GM21529 (cell line): ENCODE results near the gene WNT1.
A peak's percentile ranks its signal among the peaks of the same experiment; 100 is the strongest.

Source experiments
- ATAC-seq: cut with Tn5 transposase; IDR thresholded peaks from one replicate; pipeline ENCODE4 v1.9.1; 2021; ENCODE audit not compliant: unreplicated experiment

The WNT1 gene

GRCh38 chr12:48978291-48978740 is at the start of gene WNT1:
Gene WNT1, plus strand, starts transcription at chr12:48978322. Its CDS starts 329 bp downstream, at chr12:48978651.
- peak; percentile 19 for ATAC-seq

- ATAC-seq, result no peak
These were observed 48.6 kb upstream of the WNT1 start for GRCh38 chr12:48929551-48929950.

- ATAC-seq, result no peak
These were observed 47.6 kb upstream of the WNT1 start for GRCh38 chr12:48930475-48930874.

- no peak for ATAC-seq
These were observed 45.2 kb upstream of the WNT1 start for GRCh38 chr12:48932878-48933277.

GRCh38 chr12:48933664-48934311 is 44.3 kb upstream of the WNT1 start:
- no peak for ATAC-seq

DNA sequence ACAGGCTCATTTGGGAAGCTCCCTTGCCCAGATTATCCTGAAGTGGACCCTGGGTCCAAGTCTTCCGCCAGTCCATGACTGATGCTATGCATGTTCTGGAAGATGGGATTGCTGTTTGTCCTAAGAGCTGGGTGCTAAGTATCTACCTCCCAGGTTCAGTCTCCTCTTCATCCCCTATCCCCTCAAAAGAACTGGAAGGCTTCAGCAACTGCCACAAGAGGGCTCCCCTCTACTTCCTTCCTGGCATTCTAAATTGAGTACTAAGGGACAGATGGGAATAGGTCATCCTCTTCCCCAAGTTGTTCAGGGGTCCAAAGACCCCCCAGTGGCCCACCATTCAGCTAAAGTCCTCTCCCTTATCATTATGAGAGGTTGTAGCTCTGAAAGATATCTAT is 43.8 kb upstream of the WNT1 start:
- ATAC-seq, result no peak

DNA sequence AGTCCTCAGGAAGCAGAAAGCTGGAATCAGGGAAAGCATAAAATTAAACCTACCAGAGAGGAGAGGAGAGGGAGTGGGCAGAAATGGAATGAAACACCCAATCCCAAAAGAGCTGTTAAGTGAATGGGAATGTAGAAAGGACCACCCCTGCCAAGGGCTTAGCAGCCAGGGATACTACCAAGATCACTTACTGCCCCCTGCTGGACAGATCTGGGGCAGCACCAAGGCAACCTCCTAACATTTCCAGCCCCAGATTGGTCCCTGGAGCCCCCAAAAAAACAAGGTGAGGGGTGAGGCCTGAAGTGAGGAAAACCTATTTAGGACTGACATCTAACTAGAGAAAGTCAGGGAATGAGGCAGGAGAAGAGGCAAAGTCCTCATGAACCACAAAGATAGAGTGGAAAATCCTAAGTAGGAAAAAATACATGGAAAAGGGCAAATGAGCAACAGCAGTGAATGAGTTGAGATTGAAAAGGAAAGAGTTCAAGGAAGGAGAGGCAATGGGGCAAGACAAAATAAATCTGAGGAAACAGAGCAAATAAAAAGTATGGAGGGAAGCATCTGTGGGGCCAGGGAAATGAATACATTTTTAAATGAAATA is 41.6 kb upstream of the WNT1 start:
- no peak for ATAC-seq

DNA sequence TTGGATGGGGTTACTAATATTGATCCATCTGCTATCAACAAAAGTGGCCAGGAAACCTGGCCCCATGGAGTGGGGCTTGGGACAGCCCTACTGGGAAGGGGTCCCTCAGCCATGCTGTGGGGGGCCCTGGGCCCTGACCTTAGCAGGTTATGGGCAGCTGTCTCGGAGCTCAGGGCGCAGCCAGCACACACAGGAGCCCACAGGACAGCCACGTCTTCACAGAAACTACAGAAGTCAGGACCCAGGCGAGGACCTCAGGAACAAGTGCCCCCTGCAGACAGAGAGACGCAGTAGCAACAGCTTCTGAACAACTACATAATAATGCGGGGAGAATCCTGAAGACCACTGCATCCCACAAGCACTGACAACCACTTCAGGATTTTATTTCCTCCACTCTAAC is 41.0 kb upstream of the WNT1 start:
- ATAC-seq, result no peak

- no peak for ATAC-seq
These were observed 39.3 kb upstream of the WNT1 start for GRCh38 chr12:48938805-48939204.

DNA sequence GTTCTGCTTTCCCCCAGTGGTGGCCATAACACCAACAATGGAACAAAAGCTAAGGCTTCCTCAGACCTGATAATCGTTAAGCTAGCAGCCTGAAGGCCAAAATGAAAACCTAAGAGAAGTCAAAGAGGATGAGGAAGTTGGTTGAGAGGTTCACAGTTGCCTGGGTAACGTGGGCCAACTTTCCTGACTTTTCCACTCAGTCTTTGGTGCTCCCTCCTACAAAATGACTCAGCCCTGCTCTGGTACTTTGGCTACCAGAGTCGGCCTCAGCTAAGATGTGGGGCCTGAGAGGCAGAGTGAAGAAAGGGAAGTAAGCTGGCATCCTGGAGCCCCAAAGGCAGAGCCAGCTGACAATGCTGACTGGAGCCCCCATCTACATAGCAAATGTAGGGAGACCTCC is 37.9 kb upstream of the WNT1 start:
- no peak for ATAC-seq

- no peak for ATAC-seq
These were observed 34.9 kb upstream of the WNT1 start for GRCh38 chr12:48943221-48943620.

- ATAC-seq, result no peak
These were observed 31.9 kb upstream of the WNT1 start for GRCh38 chr12:48946205-48946604.

- ATAC-seq, result no peak
These were observed 31.2 kb upstream of the WNT1 start for GRCh38 chr12:48946943-48947342.

DNA sequence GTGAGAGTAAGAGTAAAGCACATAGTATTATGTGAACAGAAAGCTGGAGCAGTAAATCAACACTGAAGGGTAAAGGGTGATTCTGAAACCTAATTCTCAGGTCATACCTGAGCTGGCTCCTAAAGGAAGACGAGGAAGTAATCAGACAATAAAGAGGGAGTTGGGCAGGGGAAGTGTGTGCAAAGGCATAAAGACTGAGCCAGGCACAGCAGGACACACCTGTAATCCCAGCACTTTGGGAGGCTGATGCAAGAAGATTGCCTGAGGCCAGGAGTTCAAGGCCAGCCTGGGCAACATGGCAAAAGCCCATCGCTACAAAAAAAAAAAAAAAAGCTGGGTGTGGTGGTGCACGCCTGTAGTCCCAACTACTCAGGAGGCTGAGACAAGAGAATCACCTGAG is 30.4 kb upstream of the WNT1 start:
- no peak for ATAC-seq

DNA sequence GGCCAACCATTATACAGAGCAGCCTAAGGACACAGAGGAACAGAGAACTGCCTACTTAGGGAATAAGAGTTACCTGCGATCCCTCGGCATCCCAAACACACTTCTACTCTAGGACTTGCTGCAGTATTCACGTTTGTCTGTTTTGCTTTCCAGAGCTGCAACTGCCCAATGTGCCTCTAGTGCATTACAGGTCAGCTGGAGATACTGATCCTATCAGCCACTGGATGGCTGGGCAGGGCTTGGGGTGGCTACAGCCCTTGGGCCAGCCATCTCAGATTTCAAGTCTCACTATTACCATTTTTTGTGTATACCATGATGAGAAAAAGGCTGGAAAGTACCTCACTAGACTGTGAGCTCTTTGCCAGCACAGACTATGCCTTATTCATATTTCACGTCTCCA is 25.4 kb upstream of the WNT1 start:
- no peak for ATAC-seq

DNA sequence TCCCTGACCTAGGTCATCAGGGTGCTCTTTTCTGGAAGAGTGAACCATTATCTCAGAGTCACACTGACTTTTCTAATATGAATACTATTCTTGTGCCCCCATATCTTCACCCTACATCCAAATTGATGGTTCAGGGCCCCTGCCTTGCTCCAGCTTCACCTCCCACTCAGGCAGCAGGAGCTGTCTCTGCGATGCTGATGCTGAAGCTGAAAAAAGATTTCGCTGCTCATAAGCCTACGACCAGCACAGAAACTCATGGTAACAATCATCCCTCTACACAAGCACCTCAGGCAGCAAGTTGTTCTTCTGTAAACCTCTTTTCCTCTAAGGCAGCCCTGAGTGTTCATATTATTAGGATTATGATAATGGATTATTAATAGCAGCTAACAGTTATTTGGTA is 24.1 kb upstream of the WNT1 start:
- ATAC-seq, result no peak

DNA sequence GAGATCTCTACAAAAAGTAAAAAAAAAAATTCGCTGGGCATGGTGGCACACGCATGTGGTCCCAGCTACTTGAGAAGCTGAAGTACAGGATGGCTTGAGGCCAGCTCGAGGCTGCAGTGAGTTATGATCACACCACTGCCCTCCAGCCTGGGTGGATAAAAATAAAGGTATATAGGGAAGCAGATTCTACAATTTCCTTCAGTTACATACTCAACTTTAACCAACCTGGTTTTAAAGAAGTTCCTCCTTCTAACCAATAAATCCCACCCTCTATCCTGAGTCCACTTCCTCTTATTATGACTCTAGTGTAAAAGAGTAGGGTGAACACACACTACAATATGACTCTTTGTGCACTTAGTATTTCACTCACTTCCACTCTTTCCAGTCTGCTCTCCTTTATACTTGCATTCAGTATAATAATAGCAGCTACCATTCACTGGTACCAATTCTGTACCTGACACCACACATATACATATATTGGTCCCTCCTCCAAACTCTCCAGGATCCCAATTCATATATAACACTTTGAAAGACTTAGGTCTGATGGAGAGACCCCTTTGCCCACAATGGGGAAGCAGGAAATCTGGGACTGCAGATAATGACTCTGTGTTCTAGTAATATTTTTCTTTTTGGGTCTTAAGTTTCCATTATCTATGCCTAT is 23.2 kb upstream of the WNT1 start:
- no peak for ATAC-seq

DNA sequence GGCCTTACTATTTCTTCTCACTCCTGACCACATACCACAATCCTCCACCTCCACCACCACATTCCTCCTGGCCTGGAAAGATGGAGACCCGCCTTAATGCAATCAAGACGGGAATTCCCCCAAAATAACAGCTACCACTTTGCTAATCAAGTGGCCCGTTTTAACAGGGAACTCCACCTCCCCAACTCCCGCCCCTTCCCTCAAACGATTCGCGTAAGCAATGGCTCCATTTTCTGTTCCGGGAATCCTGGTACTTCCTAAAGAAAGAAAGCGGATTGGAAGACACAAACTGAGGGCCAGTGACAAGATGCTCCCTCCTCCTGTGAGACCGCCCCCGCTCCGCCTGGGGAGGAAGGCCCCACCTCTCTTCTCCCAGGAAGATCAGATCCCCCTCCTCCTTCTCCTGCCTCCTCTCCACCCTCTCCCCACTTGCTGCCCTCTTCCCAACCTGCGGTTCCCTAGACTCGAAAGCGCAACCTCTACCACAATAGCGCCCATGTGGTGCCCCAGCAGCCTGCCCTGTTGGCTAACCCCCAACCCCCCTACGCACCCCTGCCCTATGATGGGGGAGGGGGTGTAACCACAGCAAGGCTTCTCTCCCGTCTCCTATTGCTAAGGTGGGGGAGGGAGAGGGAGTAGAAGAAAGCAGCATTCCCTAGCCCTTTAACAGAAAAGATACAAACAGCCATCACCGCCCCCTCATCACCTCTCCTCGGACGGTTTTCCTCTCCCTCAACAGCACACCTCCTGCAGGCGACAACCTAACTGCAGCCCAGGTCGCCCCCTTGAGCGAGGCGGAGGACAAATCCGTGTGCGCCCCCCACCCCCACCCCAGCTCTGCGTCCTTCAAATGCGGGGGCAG is 21.6 kb upstream of the WNT1 start:
- peak; percentile 31 for ATAC-seq

DNA sequence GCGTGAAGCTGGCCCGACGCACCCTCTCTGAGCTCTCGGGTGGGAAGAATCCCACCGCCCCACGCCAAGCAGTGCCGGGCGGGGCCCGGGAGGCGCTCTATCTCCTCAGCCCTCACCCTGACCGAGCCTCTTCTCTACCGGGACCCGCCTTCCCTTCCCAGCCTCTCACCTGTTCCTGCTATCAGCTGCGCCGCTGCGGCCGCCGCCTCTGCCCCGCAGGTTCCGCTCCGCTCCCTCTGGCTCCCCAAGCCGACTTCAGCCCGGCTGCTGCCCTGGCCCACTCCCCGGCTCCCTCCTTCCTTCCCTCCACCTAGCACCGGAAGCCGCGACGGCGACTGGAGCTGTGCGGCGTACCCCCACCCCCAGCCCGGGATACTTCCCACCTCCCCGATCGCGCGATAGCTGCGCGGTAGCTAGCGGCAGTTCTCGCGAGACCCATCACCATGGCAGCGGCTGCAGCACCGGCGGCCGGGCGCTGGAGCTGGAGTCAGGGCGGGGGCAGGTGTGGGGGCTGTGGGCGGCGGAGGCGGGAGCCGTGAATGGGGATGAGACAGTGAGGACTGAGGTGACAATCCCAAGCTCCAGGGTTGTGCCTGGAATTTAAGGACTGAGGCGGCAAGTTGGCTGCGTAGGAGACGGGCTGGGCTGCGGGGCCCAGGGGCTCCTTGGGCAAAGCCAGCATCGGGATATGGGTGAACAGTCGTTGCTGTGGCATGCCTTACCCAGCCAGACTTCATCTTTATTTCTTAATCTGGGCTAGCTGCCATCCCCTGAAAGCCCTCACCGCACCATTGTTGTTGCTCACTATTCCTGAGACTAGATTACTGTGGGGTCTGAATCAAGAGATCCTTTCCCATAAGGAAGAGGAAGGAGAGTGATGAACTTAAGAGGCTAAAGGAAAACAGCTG is 20.7 kb upstream of the WNT1 start, which contains the start of gene ARF3:
Gene ARF3 (minus strand): TSS at position 347 of the 908 bp plus-strand sequence. CDS start 16,392 bp downstream, outside the sequence.
- peak; percentile 89 for ATAC-seq

DNA sequence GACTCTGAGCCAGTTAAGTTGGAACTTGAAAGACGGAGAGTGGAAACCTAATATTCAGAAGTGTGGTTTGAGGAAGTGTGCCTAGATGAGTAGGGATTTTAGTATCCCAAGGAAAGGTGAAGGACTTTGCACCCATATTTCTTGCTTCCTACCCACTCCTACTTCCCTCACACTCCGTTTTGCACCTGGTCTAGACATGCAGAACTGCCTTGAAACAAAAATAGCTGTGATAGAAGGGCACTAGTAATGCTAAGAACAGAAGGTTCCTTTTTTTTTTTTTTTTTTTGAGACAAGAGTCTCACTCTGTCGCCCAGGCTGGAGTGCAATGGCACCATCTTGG is 20.1 kb upstream of the WNT1 start:
- ATAC-seq, result no peak
